Omental fat pad (tissue), 4 donors: ENCODE results near the gene FLYWCH2. TPM values are rescaled to one million over a fixed set of nuclear protein-coding genes. Genes with fewer than 3 reads are reported as not detected.

ENCODE experiments used
- ATAC-seq: fragments of 150-250 bp; one replicate; pipeline ENCODE4 v1.9.1; 2016; ENCODE audit warnings: mild to moderate bottlenecking, moderate library complexity; ENCODE audit not compliant: low FRiP score
- DNase-seq: peaks from one replicate; pipeline ENCODE4 v3.0.0-alpha.2; 2019; ENCODE audit warnings: low spot score
- CTCF ChIP-seq, 3 donors: fragments of 450-650 bp; IDR thresholded peaks; one replicate each; pipeline ENCODE4 v1.5.1; 2016 to 2017; ENCODE audit warnings: antibody characterized with exemption in 3 of 3, mild to moderate bottlenecking in 3 of 3, moderate library complexity in 2 of 3
- total RNA-seq, 4 donors: library from RNA; depleted of rRNA; stranded (reverse); fragments of >200 nt; gene quantifications; one replicate each; pipeline ENCODE4 v1.1.0, GENCODE V29; 2016

FLYWCH2 gene
- total RNA-seq, 4 donors from 2014 or later: 22.1 to 78.7 (median 37.3) TPM

GRCh38 chr16:2855536-2855935 lies 27.5 kb upstream of the FLYWCH2 start:
- no peak for TF ChIP-seq CTCF (IDR thresholded peaks at IDR 0.05)
- ATAC-seq (no peak), DNase-seq (no peak)

- no peak for TF ChIP-seq CTCF (IDR thresholded peaks at IDR 0.05)
- no peak for ATAC-seq
- no peak for DNase-seq
Observed at GRCh38 chr16:2856061-2856670, 26.8 kb upstream of the FLYWCH2 start.

- ATAC-seq: no peak
- no peak for TF ChIP-seq CTCF (IDR thresholded peaks at IDR 0.05)
- no peak for DNase-seq
Observed at GRCh38 chr16:2856686-2857450, 26.1 kb upstream of the FLYWCH2 start.

GRCh38 chr16:2857451-2858244 lies 25.4 kb upstream of the FLYWCH2 start, which contains the start of gene PRSS22:
Gene PRSS22 (minus strand): TSS chr16:2858170. CDS start chr16:2858104, 66 bp downstream.
- TF ChIP-seq CTCF (IDR thresholded peaks at IDR 0.05): no peak
- DNase-seq: no peak
- no peak for ATAC-seq

- TF ChIP-seq CTCF (IDR thresholded peaks at IDR 0.05): no peak
- ATAC-seq (no peak), DNase-seq (no peak)
Observed at GRCh38 chr16:2858245-2859025, 24.6 kb upstream of the FLYWCH2 start.

GRCh38 chr16:2859686-2860265 lies 23.2 kb upstream of the FLYWCH2 start:
- DNase-seq (no peak), ATAC-seq (no peak)
- no peak for TF ChIP-seq CTCF (IDR thresholded peaks at IDR 0.05)
